Measurements from ENCODE around the gene FRS3.

The FRS3 gene

DNA sequence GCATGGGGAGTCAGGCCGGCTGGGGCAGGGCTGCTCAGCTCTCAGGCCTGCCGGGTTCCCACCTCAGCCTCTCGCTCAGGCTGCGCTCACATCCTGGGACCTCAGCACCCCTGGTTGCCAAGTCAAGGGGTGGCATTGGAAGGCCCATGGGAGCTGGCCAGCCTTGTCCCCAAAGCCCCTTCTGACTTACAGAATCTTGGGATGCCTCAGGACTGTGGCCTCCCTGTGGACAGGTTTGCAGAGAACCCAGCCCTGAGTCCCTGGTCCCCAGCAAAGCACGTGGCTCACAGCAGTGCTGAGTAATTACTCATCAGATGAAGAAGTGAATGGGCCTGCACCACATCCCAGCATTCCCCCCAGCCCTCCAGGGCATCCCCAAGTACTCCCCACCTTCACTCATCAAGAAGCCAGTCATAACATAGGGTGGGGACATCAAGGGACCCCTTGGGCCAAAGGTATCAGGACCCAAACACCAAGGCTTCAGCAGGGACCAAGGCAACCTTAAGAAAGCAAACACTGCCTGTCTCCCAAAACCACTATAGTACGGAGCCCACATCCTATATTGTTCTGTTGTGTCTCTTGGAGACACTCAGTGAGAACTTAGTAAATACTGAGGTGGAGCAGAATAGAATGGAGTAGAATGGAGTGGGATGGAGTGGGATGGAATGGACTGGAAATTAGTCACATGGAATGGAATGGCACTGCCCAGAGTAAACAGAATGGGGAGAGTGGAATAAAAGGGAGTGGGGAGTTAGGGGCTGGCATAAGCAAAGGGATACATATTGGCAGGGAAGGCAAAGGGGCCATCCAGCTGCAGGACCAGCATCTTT is 36.1 kb downstream of the FRS3 start:
- DNase-seq (ENCODE audit: low read depth in 2 of 2), result no peak

DNA sequence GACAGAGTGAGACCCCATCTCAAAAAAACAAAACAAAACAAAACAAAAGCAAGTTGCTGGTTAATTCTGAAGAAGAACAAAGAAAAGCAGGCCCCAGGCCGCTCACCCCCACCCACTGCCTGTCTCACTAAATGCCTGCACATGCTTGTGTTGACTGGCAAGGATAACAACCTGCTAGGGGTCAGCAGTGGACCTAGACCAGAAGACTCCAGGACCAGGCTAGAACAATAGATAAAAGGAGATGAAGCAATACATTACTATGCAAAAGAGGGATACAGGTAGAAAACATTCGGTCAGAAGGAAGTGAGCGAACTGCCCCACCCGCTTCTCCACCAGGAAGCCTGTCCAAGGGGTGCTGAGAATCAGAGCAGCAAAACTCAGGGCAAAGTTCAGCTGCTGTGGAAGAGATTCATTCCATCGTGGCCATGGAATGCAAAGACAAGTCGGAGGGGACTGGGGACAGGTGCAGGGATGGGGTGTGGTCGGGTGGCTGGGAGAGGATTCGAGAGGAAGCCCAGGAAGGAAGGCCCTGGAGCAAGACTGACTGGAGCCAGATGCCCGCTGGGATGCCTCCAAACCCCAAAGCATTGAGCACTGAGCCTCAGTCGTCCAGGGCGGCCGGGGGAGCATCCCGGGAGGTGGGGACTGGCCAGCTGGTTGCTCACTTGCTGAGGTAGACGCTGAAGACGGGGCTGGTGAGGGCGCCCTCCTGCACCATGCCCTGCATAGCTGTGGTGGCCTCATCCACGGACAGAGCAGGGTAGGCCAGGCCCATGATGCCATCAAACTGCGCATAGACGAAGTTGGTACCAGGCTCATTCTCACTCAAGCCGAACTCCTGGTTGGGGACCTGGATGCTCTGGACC is 37.8 kb downstream of the FRS3 start:
- no peak for DNase-seq (ENCODE audit: low read depth in 2 of 2)

- DNase-seq (ENCODE audit: low read depth in 2 of 2), result no peak
Measured at GRCh38 chr6:41740366-41741162, 39.1 kb downstream of the FRS3 start.

DNA sequence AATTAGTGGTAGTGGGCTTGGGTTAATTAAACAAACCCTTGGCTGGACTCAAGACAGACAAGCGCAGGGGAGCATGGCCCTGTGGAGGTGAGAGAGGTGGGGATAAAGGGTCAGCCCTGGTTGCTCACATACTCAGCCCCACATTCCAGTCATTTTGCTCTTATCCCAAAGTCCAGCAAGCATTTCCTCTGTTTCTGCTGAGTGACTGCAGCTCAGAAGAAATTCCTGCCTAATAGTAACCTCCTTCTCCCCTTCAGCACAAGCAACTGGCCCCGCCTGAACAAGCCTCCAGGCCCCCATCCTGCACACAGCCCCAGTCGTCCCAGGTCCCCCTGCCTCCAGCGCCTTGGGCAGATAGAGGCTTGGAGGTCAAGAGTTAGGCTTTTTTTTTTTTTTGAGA is 40.7 kb downstream of the FRS3 start:
- DNase-seq (ENCODE audit: low read depth in 2 of 2), result no peak

DNA sequence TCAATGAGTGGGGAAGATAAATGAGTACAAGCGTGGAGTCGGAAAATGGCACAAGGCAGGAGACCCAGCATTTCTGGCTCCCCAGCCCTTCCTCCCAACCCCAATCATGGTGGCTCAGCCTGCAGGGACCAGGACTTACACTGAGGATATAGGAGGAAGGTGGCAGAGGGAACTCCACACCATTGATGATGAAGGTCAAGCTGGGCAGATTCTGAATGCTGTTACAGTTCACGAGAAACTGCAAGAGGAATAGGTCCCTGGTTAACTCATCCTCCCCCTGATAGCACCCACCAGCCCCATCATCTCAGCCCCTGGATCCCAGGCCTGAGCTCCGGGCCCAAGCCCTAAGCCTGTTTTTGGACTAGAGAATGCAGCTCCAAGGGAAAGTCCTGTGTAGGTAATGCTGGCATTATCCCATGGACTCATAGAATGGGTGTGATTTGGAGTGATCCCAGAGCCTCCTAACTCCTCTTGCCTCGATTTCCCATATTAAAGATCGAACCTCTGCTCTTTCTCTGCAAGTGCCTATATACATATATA is 42.0 kb downstream of the FRS3 start:
- no peak for DNase-seq (ENCODE audit: low read depth in 2 of 2)

- no peak for DNase-seq (ENCODE audit: low read depth in 2 of 2)
Measured at GRCh38 chr6:41736800-41737555, 42.7 kb downstream of the FRS3 start.

DNA sequence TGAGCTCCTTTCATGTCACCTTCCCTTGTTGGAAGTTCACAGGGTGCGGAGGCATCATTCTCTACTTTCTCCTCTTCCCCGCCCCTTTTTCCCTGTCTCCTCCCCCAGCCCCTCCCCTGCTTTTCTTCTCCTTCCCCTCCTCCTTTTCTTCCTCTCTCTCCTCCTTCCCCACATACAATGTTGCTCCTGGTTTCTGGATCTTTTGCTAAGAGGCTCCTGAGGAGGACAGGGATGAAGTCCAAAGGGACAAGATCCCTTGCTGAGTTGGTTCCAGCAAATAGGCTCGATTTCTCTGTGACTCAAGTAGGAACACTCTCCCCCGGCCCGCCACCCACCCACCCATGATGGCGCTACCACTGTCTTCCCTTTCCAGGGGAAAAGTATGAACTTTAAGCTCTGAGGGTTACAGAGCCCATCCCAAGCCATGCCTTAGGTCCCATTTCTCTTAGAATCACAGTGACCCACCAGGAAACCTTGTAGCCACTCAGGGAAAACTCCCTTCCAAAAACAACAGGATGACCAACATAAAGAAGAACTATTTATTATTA is 43.4 kb downstream of the FRS3 start:
- DNase-seq (ENCODE audit: low read depth in 2 of 2), result no peak

DNA sequence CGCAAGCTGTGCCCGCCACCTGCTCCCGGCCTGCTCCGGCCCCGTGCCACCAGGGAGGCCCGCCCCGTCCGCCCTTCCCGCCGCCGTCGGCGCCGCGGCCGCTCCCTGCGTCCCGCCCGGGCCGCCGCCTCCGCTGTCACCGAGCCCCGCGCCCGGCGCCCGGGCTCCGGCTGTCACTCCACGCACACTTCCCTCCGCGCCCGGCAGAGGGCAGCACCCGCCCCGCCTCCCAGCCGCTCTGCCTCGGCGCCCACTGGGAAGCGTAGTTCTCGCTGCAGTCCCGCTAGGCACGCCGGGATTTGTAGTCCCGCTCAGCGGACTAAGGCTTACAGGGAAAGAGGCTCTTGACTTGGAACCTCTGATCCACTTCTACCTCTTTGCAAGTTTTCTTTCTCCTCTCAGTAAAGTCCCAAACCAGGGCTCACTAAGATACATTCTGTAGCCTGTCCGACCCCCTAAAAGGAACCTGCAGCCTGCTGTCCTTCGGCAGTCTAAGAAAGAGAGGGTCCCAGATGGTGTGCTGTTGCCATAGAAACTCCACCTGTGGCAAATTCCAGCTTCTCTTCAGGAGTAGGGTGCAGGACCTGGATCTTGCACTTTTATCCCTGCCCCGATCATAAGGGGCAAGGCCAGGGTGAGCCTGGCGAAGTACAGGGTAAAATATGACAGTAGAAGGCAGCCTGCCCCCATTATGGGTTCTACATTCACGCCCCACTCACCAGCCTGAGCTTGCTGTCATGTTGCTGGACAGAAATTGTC is 44.1 kb downstream of the FRS3 start, which contains the start of gene TFEB:
TFEB (minus strand) TSS at position 182 of the 759 bp plus-strand sequence. CDS start 44,395 bp downstream, outside the sequence.
- DNase-seq (ENCODE audit: low read depth in 2 of 2), result peak; percentile 84 to 89

DNA sequence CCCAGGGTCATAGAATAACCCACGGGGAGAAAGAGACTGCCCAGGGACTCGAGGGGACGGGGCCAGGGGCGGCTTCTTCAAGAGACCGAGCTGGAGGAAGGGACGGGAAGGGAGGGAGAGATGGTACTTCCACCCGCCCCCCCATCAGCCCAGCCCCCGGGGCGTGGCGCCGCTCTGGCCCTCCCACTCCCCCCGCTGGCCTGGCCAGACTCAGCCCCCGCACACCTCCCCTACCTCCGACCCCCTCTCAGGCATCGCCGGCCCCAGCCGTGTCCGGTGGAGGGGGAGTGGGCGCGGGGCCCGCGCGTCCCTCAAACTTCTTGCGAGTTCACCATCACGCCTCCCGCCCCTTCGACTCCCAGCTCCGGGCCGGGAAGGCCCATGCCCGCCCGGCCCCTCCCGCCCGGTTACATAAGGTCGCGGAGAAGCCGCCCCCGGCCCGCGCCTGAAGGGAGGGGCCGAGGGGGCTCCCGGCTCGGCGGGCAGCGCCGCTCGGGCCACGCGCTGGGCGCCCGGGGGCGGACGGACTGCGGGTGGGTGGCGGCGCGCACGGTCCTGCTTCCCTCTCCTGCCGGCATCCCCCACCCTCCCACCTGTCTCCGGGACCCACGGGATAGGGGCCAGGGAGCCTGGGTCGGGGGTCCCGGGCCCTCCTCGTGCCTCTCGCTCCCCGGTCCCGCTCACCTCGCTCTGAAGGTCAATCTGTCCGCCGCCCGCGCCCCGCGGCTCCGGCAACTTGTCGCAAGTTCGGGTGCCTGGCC is 44.9 kb downstream of the FRS3 start:
- DNase-seq (ENCODE audit: low read depth in 2 of 2), result peak; percentile 29 to 58

DNA sequence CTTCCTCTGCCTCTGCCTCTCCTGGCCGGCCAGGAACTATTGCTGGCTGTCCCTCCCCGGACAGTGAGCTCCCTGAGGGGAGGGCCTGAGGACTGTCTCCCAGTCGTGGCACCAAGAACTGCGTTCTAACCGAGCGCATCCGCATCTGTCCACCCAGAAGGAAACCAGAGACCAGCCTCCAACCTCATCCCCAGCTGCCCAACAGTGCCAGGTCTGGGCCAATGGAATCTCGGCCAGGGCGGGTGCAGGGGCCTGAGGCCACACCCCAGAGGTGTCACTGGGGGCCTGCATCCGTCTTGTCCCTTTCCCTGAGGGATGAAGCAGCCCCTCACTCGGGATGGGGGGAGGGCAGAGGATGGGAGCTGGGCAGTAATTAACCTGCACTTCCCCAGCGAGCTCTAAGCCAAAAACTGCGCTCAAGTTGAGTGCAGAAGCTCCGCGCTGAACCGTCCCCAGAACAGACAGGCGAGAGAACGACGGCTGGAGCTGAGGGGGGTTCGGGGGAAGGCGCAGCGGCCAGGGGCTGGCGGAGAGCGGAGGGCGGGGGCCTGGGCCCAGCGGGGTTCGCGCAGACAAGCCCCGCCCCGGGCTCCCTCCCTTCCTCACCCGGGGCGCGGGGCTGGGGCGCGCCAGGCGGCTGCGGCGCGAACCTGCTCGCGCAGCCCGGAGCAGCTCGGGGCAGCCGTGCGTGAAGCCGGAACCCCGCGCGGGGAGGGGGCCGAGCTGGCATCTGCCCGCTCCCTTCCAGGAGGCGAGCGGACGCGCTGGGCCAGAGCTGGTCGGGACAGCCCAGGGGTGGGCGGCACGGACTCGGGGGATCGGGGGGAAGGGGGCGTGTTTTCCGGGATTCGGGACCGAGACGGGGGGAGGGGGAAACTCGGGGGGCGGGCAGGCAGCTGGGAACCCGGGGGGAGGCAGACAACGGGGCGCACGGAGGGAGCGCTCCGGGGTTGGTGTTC is 45.7 kb downstream of the FRS3 start:
- DNase-seq (ENCODE audit: low read depth in 2 of 2), result peak; percentile 12 to 46

GRCh38 chr6:41733360-41733706 is 46.4 kb downstream of the FRS3 start:
- DNase-seq (ENCODE audit: low read depth in 2 of 2), result no peak

GRCh38 chr6:41732591-41733359 is 46.9 kb downstream of the FRS3 start:
- peak in 1 of 2 donors; percentile 28 for DNase-seq (ENCODE audit: low read depth in 2 of 2)

DNA sequence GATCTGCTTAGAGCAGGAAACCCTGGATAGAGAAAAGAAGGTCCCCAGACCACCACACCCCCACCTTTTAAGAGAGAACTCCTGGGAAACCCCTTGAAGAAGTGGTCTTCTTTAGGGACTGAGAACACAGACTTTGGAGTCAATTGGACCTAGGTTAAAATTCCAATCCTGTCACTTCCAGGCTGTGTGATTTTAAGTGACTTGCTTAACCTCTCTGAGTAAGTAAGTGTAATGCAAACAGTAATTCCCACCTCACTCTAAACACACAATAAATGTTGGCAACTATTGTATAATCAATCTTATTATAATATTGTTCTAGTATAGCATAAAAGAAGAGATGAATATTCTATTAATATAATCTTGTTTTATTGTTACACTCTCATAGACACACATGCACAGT is 47.6 kb downstream of the FRS3 start:
- no peak for DNase-seq (ENCODE audit: low read depth in 2 of 2)

- no peak for DNase-seq (ENCODE audit: low read depth in 2 of 2)
Measured at GRCh38 chr6:41731561-41732086, 48.1 kb downstream of the FRS3 start.

GRCh38 chr6:41730531-41731436 is 48.9 kb downstream of the FRS3 start:
- no peak for DNase-seq (ENCODE audit: low read depth in 2 of 2)

DNA sequence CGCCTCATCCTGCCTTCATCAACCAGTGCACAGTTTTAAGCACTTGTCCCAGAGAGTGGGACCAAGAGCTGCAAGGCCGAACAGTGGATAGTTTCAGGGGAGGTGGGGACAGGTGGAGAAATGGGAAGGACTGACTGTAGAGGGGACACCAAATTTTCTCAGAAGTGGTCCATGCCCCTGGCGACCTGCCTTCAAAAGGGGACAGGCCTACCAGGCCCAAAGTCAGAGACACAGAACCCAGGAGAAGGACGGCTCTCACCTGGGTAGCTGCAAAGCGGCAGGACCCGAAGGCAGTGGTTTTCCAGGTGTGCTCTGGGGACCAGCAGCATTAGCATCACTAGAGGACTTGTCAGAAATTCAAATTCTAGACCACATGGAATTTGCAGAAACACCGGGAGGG is 50.1 kb downstream of the FRS3 start:
- no peak for DNase-seq (ENCODE audit: low read depth in 2 of 2)
